ENCODE data around the gene FHL2.

DNA sequence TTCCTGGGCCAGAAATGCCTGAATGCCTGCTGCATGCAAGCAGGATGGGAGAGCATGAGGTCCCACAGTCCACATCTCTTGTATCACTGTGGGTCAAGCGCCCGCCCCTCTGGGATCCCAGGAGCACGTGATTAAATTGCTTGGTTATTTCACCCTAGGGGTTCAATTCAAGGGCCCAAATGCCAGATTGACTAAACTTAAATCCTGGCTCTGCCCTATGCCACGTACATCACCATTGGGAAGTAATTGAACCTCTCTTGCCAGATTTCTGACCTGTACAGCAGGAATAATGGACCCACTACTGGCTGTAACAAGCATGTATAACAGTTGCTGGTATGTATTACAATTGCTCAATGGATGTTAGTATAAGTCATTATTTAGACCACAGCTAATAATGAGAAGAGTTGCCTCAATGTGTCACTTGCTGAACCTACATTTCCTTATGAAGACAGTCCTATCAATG lies 19.9 kb downstream of the FHL2 start:
- TF ChIP-seq, protein P1, sequence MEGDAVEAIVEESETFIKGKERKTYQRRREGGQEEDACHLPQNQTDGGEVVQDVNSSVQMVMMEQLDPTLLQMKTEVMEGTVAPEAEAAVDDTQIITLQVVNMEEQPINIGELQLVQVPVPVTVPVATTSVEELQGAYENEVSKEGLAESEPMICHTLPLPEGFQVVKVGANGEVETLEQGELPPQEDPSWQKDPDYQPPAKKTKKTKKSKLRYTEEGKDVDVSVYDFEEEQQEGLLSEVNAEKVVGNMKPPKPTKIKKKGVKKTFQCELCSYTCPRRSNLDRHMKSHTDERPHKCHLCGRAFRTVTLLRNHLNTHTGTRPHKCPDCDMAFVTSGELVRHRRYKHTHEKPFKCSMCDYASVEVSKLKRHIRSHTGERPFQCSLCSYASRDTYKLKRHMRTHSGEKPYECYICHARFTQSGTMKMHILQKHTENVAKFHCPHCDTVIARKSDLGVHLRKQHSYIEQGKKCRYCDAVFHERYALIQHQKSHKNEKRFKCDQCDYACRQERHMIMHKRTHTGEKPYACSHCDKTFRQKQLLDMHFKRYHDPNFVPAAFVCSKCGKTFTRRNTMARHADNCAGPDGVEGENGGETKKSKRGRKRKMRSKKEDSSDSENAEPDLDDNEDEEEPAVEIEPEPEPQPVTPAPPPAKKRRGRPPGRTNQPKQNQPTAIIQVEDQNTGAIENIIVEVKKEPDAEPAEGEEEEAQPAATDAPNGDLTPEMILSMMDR (IDR thresholded peaks at IDR 0.05): no peak
- TF ChIP-seq POLR2AphosphoS5 (IDR thresholded peaks at IDR 0.05): no peak

Data from gastroesophageal sphincter (tissue), 3 donors.